Aorta (tissue), 5 donors: ENCODE results near the gene FOXF1. TPM values are rescaled to one million over a fixed set of nuclear protein-coding genes. Genes with fewer than 3 reads are reported as not detected.

Source experiments
- ATAC-seq: fragments of 200-7000 bp; cut with Tn5 transposase; one replicate; pipeline ENCODE4 v1.9.1; 2022; ENCODE audit warnings: moderate library complexity; ENCODE audit not compliant: low FRiP score
- DNase-seq, 2 donors: peaks; one replicate each; pipeline ENCODE4 v3.0.0-alpha.2; 2020
- H3K27ac ChIP-seq, 2 donors: one replicate each; pipeline ENCODE4 v1.5.1; 2013; ENCODE audit warnings: low read length in 2 of 2, mild to moderate bottlenecking in 2 of 2, moderate library complexity in 2 of 2, control low read depth in 1 of 2, inconsistent platforms in 1 of 2, low read depth in 1 of 2
- H3K27me3 ChIP-seq, 2 donors: one replicate each; pipeline ENCODE4 v1.6.1; 2013; ENCODE audit warnings: control low read depth in 1 of 2, low read length in 1 of 2, mild to moderate bottlenecking in 1 of 2, moderate library complexity in 1 of 2; ENCODE audit not compliant: insufficient read depth in 2 of 2, control insufficient read depth in 1 of 2
- H3K36me3 ChIP-seq, 2 donors: one replicate each; pipeline ENCODE4 v1.6.1; 2013; ENCODE audit warnings: control low read depth in 1 of 2, low read length in 1 of 2, mild to moderate bottlenecking in 1 of 2; ENCODE audit not compliant: insufficient read depth in 2 of 2, control insufficient read depth in 1 of 2
- H3K4me1 ChIP-seq, 2 donors: one replicate each; pipeline ENCODE4 v1.6.1; 2013; ENCODE audit warnings: low read length in 2 of 2, control low read depth in 1 of 2, mild to moderate bottlenecking in 1 of 2, moderate library complexity in 1 of 2; ENCODE audit not compliant: insufficient read depth in 2 of 2, control insufficient read depth in 1 of 2
- H3K4me3 ChIP-seq, 2 donors: one replicate each; pipeline ENCODE4 v1.5.1; 2013; ENCODE audit warnings: low read length in 2 of 2, control low read depth in 1 of 2, mild to moderate bottlenecking in 1 of 2
- H3K9me3 ChIP-seq: one replicate; pipeline ENCODE4 v1.6.1; 2013; ENCODE audit warnings: mild to moderate bottlenecking, low read length; ENCODE audit not compliant: control insufficient read depth
- WGBS, 2 donors: extraction: QIAGEN DNeasy Blood & Tissue Kit; methylation state at CpG; one replicate each; pipeline ENCODE4 v1.1.7; 2013; 5-methylcytosine and 5-hydroxymethylcytosine counted together
- intact Hi-C, 2 donors: fragments of 100-400 bp; cut with DNase I; formaldehyde crosslinking; loops; one replicate each; pipeline versions ENCODE4 v1.14.2 to v1.15.0; 2022
- polyA plus RNA-seq, 2 donors: library from polyadenylated mRNA; stranded (reverse); fragments of 200-250 nt; gene quantifications; one replicate each; pipeline ENCODE4 v1.2.3, GENCODE V29; 2013
- total RNA-seq, 2 donors: library from RNA; stranded (reverse); fragmentation: NEBNext Ultra II Directional; extraction: Animal tissue kit (Norgen Biotek cat#: 25700); gene quantifications; one replicate each; pipeline ENCODE4 v1.2.1, GENCODE V29; 2021
- donor health status: healthy with polysubstance abuse.
- donor health status: Bipolar disorder and iron deficiency.
- donor health status: DM: no; HTN: no; CAD: no.
- donor health status: DM: no; HTN: no; CAD: no.
- donor health status: DM: yes; HTN: yes; CAD: no.

The FOXF1 gene
- total and polyA plus RNA-seq, 4 donors, result 0.10 to 1.8 (median 0.50) TPM

DNA sequence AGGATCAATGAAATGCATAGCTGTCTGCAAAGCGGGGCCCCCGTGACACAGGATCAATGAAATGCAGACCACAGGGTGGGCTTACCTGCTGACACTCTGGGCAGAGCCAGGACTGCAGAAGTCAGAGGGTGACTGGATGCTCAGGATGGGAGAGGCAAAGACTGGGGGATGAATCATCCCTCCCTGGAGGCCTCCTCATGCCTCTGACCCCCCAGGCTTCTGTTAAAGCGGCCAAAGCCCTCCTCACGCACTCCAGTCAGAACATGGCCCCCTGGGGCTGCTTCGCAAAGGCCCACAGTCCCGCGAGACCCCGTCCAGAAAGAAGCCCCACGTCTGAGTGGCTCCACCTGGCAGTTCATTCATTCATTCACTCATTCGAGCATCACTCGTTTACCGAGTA is 38.4 kb upstream of the FOXF1 start:
- DNase-seq (no peak), ATAC-seq (no peak)
- Histone ChIP-seq H3K4me1 (no peaks in the 10 kb centered on the region), H3K36me3 (no peaks in the 10 kb centered on the region), H3K27me3 (no peaks in the 10 kb centered on the region), H3K27ac (no peak overlapping the region), H3K9me3 (peaks cover 3% of the 10 kb centered on the region), H3K4me3 (no peak overlapping the region)
- 90% methylated on average over 12 of the region's 12 CpGs for WGBS, 2 donors
- intact Hi-C loops, result no loop called here

DNA sequence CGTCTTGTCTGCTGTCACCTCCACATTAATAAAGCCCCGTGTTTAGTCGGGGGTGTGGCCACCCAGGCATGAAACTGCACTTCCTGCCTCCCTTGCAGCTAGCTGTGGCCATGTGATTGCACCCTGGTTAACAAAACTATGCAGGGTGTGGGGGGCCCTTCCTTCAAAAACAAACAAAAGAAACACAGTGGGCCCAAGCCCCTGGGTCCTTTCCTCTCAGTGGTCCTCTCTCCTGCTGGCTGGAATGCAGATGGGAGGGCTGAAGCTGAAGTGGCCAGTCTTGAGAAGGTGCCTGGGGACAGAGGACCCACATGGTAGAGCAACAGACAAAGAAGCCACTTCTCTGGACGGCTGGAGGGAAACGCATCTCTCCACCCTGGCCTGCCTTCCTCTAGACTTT is 38.0 kb upstream of the FOXF1 start:
- Histone ChIP-seq H3K4me1 (no peaks in the 10 kb centered on the region), H3K27ac (no peak overlapping the region), H3K9me3 (peaks cover 3% of the 10 kb centered on the region), H3K27me3 (no peaks in the 10 kb centered on the region), H3K36me3 (no peaks in the 10 kb centered on the region), H3K4me3 (no peak overlapping the region)
- WGBS, 2 donors, result 89 to 93% methylated on average over 5 of the region's 5 CpGs
- intact Hi-C loops, result no loop called here
- DNase-seq (no peak), ATAC-seq (no peak)

DNA sequence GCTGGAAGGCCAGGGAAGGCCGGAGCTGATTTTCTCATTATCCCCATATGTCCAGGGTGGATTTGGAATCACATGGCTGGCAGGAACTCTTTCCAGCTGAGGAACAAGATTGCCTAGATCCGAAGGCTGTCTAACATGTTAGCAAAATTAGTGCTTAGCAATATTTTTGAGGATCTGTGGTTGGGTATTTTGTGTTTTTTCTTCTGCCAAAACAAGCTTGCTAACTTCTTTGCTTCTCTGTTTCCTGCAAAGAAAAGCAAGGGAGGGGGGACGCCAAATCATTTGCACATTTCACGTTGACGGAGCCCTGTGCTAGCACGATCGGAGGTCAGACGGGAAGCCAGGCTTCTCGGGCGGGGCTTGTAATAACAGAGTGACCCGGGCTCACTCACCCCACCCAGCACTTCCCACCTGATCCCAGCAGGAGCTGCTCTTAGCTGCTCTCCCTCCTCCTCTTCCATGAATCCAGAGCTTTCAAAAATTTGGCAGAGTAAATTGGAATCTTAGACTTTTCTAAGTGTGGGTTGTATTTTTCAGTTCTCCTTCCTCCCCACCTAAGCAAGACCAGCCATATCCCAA is 33.3 kb upstream of the FOXF1 start:
- no peak for DNase-seq
- Histone ChIP-seq H3K27me3 (peaks cover 0 to 2% of the 10 kb centered on the region in 2 donors), H3K36me3 (no peaks in the 10 kb centered on the region), H3K4me1 (no peaks in the 10 kb centered on the region), H3K4me3 (no peak overlapping the region), H3K27ac (no peak overlapping the region), H3K9me3 (peaks cover 3% of the 10 kb centered on the region)
- intact Hi-C loops, result no loop called here
- WGBS, 2 donors, result 13% methylated on average over 11 of the region's 11 CpGs
- no peak for ATAC-seq

DNA sequence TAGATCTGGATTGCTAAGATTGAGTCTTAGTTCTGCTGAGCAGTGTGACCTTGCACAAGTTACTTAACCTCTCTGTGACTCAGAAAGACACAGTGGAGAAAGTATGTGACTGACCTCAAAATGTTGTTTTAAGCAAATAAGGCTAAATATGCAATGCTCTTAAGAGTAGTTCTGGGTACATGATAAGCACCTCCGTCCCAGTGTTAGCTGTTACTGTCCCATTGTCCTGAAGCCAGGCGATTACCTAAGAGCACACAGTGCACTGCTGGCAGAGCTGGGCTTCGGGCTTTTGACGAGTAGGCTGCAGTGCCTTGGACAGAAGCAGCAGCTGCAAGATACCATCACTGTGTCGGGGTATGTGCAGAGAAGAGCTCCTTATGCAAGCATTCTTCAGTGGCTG is 32.7 kb upstream of the FOXF1 start:
- DNase-seq (no peak), ATAC-seq (no peak)
- WGBS, 2 donors, result 58 to 64% methylated on average over 5 of the region's 5 CpGs
- Histone ChIP-seq H3K36me3 (no peaks in the 10 kb centered on the region), H3K27me3 (peaks cover 0 to 2% of the 10 kb centered on the region in 2 donors), H3K9me3 (no peaks in the 10 kb centered on the region), H3K27ac (no peak overlapping the region), H3K4me1 (no peaks in the 10 kb centered on the region), H3K4me3 (no peak overlapping the region)
- intact Hi-C loops, result no loop called here

DNA sequence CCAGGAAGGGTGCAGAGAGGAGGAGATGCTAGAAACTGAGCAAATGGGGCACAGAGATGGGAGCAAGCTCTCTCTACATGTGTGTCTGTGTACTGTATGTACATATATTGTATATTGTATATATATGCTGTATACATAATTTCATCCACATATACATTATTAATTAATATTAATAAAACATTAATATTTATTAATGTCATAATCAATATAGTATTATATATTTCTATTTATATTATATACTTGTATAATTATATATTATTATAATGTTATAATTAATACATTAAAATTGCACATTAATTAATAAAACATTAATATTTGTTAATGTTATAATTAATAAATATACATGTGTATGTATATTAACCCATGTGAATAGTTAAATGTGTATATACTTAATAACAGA is 31.5 kb upstream of the FOXF1 start:
- ATAC-seq, result no peak
- Histone ChIP-seq H3K4me1 (no peaks in the 10 kb centered on the region), H3K27me3 (peaks cover 0 to 2% of the 10 kb centered on the region in 2 donors), H3K9me3 (peaks cover 4% of the 10 kb centered on the region), H3K36me3 (no peaks in the 10 kb centered on the region), H3K4me3 (no peak overlapping the region), H3K27ac (no peak overlapping the region)
- DNase-seq, result no peak
- intact Hi-C loops, result no loop called here

DNA sequence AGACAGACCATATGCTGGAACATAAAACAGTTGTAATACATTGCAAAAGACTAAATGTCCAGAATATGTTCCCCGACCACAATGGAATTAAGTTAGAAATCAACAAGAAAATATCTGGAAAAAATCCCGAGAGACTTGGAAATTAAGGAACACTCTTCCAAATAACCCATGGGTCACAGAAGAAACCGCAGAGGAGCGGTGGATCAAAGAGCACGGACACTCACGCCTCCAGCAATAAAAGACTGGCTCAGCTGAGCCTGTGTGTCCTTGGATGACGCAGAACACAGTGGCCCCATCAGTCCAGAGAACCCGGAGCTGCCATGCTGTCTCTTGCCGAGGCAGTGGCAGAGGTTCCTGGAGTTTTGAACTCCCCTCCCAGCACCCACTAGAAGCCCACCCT is 30.9 kb upstream of the FOXF1 start:
- Histone ChIP-seq H3K4me3 (no peak overlapping the region), H3K9me3 (peaks cover 10% of the 10 kb centered on the region), H3K36me3 (no peaks in the 10 kb centered on the region), H3K4me1 (no peaks in the 10 kb centered on the region), H3K27ac (no peak overlapping the region), H3K27me3 (peaks cover 0 to 4% of the 10 kb centered on the region in 2 donors)
- ATAC-seq, result no peak
- WGBS, 2 donors, result 42 to 48% methylated on average over 9 of the region's 9 CpGs
- DNase-seq, result no peak
- intact Hi-C loops, result no loop called here

DNA sequence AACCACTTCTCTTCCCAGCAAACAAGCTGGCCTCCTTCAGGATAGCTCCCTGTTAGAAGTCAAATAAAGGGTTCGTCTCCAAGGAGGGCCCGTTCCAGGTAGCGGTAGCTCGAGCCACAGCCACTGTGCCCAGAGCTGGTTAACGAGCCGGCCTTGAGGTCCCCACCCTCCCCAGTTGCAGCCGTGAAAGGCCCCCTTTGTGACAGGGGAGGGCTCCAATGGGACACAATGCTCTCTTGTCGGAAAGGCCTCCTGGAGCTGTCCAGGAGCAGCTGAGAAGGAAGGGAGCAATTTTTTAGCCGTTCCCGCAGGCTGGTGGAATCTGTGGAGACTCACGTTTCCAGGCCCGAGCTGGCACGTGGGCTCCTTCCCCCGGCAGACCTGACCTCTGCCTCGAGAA is 29.9 kb upstream of the FOXF1 start:
- Histone ChIP-seq H3K4me1 (no peaks in the 10 kb centered on the region), H3K9me3 (peaks cover 16% of the 10 kb centered on the region), H3K36me3 (no peaks in the 10 kb centered on the region), H3K4me3 (no peak overlapping the region), H3K27me3 (peaks cover 0 to 6% of the 10 kb centered on the region in 2 donors), H3K27ac (no peak overlapping the region)
- intact Hi-C loops, result no loop called here
- ATAC-seq, result no peak
- DNase-seq, result no peak
- 35 to 39% methylated on average over 15 of the region's 15 CpGs for WGBS, 2 donors

DNA sequence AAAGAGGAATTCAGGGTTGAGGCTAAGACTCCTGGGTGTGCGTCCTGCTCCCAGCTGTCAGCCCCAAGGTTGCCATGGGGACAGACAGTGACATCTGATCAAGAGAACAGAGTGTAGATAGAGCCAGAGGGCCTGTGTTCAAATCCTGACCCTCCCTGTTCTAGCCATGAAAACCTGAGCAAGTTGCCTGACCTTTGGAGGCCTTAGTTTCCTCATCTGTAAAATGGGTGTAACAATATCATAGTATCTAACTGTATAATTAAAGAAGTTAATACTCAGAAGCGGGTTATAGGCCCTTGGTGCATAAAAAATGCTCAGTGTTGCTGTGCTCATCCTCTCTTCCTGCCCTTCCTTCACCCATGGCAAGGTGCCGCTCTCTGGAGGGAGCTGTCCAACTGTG is 28.7 kb upstream of the FOXF1 start:
- H3K9me3 ChIP-seq, result peaks cover 16% of the 10 kb centered on the region
- no peaks in the 10 kb centered on the region for H3K36me3 ChIP-seq
- no peak overlapping the region for H3K27ac ChIP-seq
- WGBS, 2 donors, result 81 to 86% methylated on average over 3 of the region's 3 CpGs
- no peaks in the 10 kb centered on the region for H3K4me1 ChIP-seq
- no peak for DNase-seq
- H3K4me3 ChIP-seq, result no peak overlapping the region
- peaks cover 0 to 6% of the 10 kb centered on the region in 2 donors for H3K27me3 ChIP-seq
- ATAC-seq, result no peak
- intact Hi-C loops, result no loop called here

DNA sequence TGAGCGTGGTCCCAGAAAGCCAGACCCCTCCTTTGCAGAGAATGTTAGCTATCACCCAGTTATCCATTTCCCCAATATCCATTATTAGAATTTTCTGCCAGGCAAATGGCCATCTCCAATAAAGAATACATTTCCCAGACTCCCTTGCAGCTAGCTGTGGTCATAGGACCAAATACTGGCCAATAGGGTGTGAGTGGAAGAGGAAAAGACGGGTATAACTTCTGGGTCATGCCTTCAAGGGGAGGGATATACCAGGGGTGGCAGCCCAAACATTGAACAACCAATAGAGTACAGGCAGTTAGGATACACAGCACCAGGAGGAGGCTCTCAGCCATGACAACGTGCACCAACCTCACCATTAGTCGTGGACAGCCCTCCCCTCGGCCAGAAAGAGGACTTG is 26.1 kb upstream of the FOXF1 start:
- no peak overlapping the region for H3K27ac ChIP-seq
- peaks cover 16% of the 10 kb centered on the region for H3K9me3 ChIP-seq
- DNase-seq (no peak), ATAC-seq (no peak)
- H3K27me3 ChIP-seq, result peaks cover 0 to 7% of the 10 kb centered on the region in 2 donors
- H3K36me3 ChIP-seq, result no peaks in the 10 kb centered on the region
- intact Hi-C loops, result no loop called here
- H3K4me1 ChIP-seq, result no peaks in the 10 kb centered on the region
- WGBS, 2 donors, result 70 to 77% methylated on average over 5 of the region's 5 CpGs
- H3K4me3 ChIP-seq, result no peak overlapping the region
